ENCODE measurements around the gene MLLT6. TPM values are rescaled to one million over a fixed set of nuclear protein-coding genes. Genes with fewer than 3 reads are reported as not detected.

Gene MLLT6
- total and polyA plus RNA-seq, 2 of the 13 experiments (the other 11 are each of a cell fraction or from before 2014, with no cell fraction given) = 50.7 to 69.5 TPM

GRCh38 chr17:38701504-38702165 lies 3.4 kb upstream of the MLLT6 start (continued):
- TF ChIP-seq SNAPC4 (CRISPR knock-in tag; IDR thresholded peaks at IDR 0.05) = peak; percentile 6; the same call in 1 of the 2 replicates
- TF ChIP-seq EED (CRISPR knock-in tag; IDR thresholded peaks at IDR 0.05) = no peak
- TF ChIP-seq ZSCAN22 (CRISPR knock-in tag; IDR thresholded peaks at IDR 0.05) = no peak
- TF ChIP-seq DDIT3 (CRISPR knock-in tag; IDR thresholded peaks at IDR 0.05) = no peak
- 0 out of 2 replicates have a peak, but pooled peaks have one; percentile 7 for TF ChIP-seq ZBTB34 (CRISPR knock-in tag; IDR thresholded peaks at IDR 0.05)
- 0 out of 2 replicates have a peak, but pooled peaks have one; percentile 18 for TF ChIP-seq THRA (CRISPR knock-in tag; IDR thresholded peaks at IDR 0.05; ENCODE audit: borderline replicate concordance)
- 0 out of 2 replicates have a peak, but pooled peaks have one; percentile 25 for TF ChIP-seq ZNF354B (CRISPR knock-in tag; IDR thresholded peaks at IDR 0.05)
- TF ChIP-seq TFAP4 (IDR thresholded peaks at IDR 0.05; ENCODE audit: borderline replicate concordance, low read depth) = peak; percentile 57
- no peak for TF ChIP-seq ZFP91 (CRISPR knock-in tag; IDR thresholded peaks at IDR 0.05; ENCODE audit: borderline replicate concordance)
- TF ChIP-seq FOXC1 (CRISPR knock-in tag; IDR thresholded peaks at IDR 0.05; ENCODE audit: borderline replicate concordance) = peak; percentile 27; the same call in 1 of the 2 replicates
- TF ChIP-seq AGO1 (IDR thresholded peaks at IDR 0.05; ENCODE audit: low read depth, low read length, poor library complexity, severe bottlenecking) = peak; percentile 20
- 0 out of 2 replicates have a peak, but pooled peaks have one; percentile 44 for TF ChIP-seq ZNF44 (CRISPR knock-in tag; IDR thresholded peaks at IDR 0.05)
- TF ChIP-seq KLF16 (CRISPR knock-in tag; IDR thresholded peaks at IDR 0.05) = peak in 1 of 2 experiments; percentile 2; a peak in 1 of 4 replicates
- TF ChIP-seq ZBTB7A (CRISPR knock-in tag; IDR thresholded peaks at IDR 0.05) = 0 out of 2 replicates have a peak, but pooled peaks have one; percentile 73
- TF ChIP-seq PHF21A (CRISPR knock-in tag; IDR thresholded peaks at IDR 0.05) = no peak
- no peak for TF ChIP-seq HNF4A (CRISPR knock-in tag; IDR thresholded peaks at IDR 0.05)
- TF ChIP-seq TMF1 (CRISPR knock-in tag; IDR thresholded peaks at IDR 0.05; ENCODE audit: low read depth) = no peak; the same call in 1 of the 2 replicates

Measured in HepG2 (cell line).